Peyer's patch (tissue), 4 donors: ENCODE measurements around the gene LTBP1.

ENCODE experiments used
- POLR2A ChIP-seq, 2 donors: fragments of 450-650 bp; IDR thresholded peaks; one replicate each; pipeline ENCODE4 v1.5.1; 2017; ENCODE audit warnings: antibody characterized with exemption in 2 of 2, mild to moderate bottlenecking in 2 of 2, moderate library complexity in 2 of 2
- TF ChIP-seq, protein P1 (sequence below), 6 experiments: fragments of 450-650 bp in 4 of 6; fragments of 200-600 bp in 2 of 6; sonication (generic) in 1 of 6; IDR thresholded peaks; one replicate each; pipeline ENCODE4 v1.5.1; 2017 to 2019; ENCODE audit warnings: antibody characterized with exemption in 6 of 6, mild to moderate bottlenecking in 3 of 6, moderate library complexity in 1 of 6

DNA sequence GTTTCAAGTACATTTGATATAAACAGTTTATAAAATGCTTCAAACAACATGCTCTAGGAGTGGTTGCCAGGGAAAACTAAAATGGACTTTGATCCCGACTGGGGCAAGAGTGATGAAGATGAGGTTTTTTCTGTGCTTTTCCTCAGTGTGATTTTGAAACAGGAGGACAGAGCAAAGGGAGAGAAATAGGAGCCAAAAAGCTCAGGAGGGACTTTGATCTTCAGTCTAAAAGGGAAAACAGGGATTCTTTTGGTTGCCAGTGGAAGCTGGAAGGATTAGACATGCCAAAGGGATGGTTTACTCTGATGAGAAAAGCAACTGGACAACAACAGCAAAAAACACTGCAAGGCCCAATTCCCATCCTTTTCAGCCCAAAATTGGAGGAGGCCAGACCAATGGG lies 95.5 kb downstream of the LTBP1 start:
- TF ChIP-seq, protein P1, sequence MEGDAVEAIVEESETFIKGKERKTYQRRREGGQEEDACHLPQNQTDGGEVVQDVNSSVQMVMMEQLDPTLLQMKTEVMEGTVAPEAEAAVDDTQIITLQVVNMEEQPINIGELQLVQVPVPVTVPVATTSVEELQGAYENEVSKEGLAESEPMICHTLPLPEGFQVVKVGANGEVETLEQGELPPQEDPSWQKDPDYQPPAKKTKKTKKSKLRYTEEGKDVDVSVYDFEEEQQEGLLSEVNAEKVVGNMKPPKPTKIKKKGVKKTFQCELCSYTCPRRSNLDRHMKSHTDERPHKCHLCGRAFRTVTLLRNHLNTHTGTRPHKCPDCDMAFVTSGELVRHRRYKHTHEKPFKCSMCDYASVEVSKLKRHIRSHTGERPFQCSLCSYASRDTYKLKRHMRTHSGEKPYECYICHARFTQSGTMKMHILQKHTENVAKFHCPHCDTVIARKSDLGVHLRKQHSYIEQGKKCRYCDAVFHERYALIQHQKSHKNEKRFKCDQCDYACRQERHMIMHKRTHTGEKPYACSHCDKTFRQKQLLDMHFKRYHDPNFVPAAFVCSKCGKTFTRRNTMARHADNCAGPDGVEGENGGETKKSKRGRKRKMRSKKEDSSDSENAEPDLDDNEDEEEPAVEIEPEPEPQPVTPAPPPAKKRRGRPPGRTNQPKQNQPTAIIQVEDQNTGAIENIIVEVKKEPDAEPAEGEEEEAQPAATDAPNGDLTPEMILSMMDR (IDR thresholded peaks at IDR 0.05) = no peak
- no peak for TF ChIP-seq POLR2A (IDR thresholded peaks at IDR 0.05)
